ENCODE data around the gene KLRC2.
"Not testable (repeated sequence)": the region's sequence is repeated elsewhere in the genome, so short reads cannot be mapped to it uniquely, and the experiment has no call there.

Gene KLRC2

DNA sequence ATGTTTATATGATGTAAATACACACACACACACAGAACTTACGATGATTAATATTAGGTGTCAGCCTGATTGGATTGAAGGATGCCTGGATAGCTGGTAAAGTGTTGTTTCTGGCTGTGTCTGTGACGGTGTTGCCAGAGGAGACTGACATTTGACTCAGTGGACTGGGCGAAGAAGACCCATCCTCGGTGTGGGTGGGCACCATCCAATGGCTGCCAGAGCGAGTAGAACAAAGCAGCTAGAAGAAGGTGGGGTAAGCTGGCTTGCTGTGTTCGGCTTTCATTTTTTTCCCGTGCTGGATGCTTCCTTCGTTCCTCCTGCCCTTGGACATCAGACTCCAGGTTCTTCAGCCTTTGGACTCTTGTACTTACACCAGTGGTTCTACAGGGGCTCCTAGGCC lies 5.3 kb upstream of the KLRC2 start:
- H3K4me3 ChIP-seq (ENCODE audit: low read depth in 1 of 2, low read length in 2 of 2); H3K9me3 ChIP-seq (ENCODE audit: low read length); H3K27ac ChIP-seq (ENCODE audit: low read depth, low read length); H3K27me3 ChIP-seq (ENCODE audit: control insufficient read depth in 1 of 2, insufficient read depth in 2 of 2, low read length in 2 of 2); H3K9ac ChIP-seq (ENCODE audit: low read length); H3K4me1 ChIP-seq (ENCODE audit: insufficient read depth, low read length); H3K36me3 ChIP-seq (ENCODE audit: insufficient read depth, low read length): not testable (repeated sequence)

DNA sequence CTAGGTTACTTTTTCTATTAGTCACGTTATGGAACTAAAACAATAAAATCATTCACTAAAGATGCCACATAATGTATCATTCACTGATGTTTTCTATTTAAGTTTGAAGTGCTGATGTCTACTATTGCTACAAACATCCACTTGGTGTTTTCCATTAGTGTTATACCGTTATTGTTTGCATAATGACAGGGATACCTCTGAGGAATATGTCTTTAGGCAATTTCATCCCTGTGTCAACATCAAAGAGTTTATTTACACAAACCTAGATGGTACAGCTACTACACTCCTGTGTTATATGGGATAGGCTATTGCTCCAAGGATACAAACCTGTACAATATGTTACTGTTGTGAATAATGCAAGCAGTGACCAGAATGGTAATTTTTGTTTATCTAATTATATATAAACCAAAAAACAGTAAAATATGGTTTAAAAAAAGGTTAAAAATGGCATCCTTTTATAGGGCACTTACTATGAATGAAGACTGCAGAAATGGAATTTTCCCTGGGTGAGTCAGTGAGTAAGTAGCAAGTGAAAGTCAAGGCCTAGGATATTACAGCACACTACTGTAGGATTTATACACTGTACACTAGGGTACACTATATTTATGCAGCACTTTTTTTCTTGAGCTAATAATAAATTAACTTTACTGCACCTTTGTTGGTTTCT lies 3.9 kb upstream of the KLRC2 start:
- not testable (repeated sequence) for H3K27ac ChIP-seq (ENCODE audit: low read depth, low read length); H3K9me3 ChIP-seq (ENCODE audit: low read length); H3K9ac ChIP-seq (ENCODE audit: low read length); H3K27me3 ChIP-seq (ENCODE audit: control insufficient read depth in 1 of 2, insufficient read depth in 2 of 2, low read length in 2 of 2); H3K4me1 ChIP-seq (ENCODE audit: insufficient read depth, low read length); H3K4me3 ChIP-seq (ENCODE audit: low read depth in 1 of 2, low read length in 2 of 2); H3K36me3 ChIP-seq (ENCODE audit: insufficient read depth, low read length)

DNA sequence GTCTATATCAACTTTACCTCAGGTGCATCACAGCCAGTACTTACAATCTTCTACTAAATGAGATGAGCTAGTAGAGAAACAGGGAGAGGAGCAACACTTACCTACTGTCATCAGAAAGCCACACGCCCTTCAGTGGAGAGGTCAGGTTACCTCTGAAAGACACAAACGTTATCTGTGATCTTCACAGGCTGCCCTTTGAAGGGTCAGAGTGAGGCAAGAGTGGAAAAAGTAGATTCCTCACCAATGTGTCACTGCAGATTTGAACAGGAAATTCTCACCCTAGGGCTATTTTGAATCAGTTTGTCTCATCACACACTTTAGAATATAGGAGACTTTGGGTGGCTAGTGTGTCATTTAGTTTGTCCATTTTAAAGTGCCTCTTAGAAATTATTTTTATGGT lies 1.8 kb upstream of the KLRC2 start:
- not testable (repeated sequence) for H3K27me3 ChIP-seq (ENCODE audit: control insufficient read depth in 1 of 2, insufficient read depth in 2 of 2, low read length in 2 of 2); H3K36me3 ChIP-seq (ENCODE audit: insufficient read depth, low read length); H3K9me3 ChIP-seq (ENCODE audit: low read length); H3K9ac ChIP-seq (ENCODE audit: low read length); H3K4me1 ChIP-seq (ENCODE audit: insufficient read depth, low read length); H3K4me3 ChIP-seq (ENCODE audit: low read depth in 1 of 2, low read length in 2 of 2); H3K27ac ChIP-seq (ENCODE audit: low read depth, low read length)

DNA sequence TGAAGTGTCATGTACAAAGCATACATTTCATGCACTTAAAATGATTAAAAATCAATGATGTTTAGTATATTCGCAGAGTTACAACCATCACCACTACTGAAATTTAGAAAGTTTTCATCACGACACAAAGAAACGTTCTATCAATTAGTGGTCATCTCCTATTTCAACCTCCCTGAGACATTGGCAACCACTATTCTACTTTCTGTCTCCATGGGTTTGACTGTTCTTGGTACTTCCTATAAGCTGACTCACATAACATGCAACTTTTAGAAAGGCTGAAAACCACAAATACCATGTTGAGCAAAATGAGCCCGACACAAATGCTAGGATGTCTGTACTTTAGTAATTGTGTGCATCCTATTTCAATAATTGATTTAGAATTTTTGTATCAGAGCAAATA lies 5.2 kb downstream of the KLRC2 start:
- H3K4me3 ChIP-seq (ENCODE audit: low read depth in 1 of 2, low read length in 2 of 2); H3K9me3 ChIP-seq (ENCODE audit: low read length); H3K27ac ChIP-seq (ENCODE audit: low read depth, low read length); H3K4me1 ChIP-seq (ENCODE audit: insufficient read depth, low read length); H3K36me3 ChIP-seq (ENCODE audit: insufficient read depth, low read length); H3K9ac ChIP-seq (ENCODE audit: low read length); H3K27me3 ChIP-seq (ENCODE audit: control insufficient read depth in 1 of 2, insufficient read depth in 2 of 2, low read length in 2 of 2): not testable (repeated sequence)

DNA sequence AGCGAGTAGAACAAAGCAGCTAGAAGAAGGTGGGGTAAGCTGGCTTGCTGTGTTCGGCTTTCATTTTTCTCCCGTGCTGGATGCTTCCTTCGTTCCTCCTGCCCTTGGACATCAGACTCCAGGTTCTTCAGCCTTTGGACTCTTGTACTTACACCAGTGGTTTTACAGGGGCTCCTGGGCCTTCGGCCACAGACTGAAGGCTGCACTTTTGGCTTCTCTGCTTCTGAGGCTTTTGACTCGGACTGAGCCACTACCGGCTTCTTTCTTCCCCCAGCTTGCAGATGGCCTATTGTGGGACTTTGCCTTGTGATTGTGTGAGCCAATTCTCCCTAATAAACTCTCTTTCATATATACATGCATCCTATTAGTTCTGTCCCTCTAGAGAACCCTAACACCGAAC lies 9.9 kb downstream of the KLRC2 start:
- not testable (repeated sequence) for H3K27ac ChIP-seq (ENCODE audit: low read depth, low read length); H3K9ac ChIP-seq (ENCODE audit: low read length); H3K27me3 ChIP-seq (ENCODE audit: control insufficient read depth in 1 of 2, insufficient read depth in 2 of 2, low read length in 2 of 2); H3K4me1 ChIP-seq (ENCODE audit: insufficient read depth, low read length); H3K36me3 ChIP-seq (ENCODE audit: insufficient read depth, low read length); H3K4me3 ChIP-seq (ENCODE audit: low read depth in 1 of 2, low read length in 2 of 2); H3K9me3 ChIP-seq (ENCODE audit: low read length)

DNA sequence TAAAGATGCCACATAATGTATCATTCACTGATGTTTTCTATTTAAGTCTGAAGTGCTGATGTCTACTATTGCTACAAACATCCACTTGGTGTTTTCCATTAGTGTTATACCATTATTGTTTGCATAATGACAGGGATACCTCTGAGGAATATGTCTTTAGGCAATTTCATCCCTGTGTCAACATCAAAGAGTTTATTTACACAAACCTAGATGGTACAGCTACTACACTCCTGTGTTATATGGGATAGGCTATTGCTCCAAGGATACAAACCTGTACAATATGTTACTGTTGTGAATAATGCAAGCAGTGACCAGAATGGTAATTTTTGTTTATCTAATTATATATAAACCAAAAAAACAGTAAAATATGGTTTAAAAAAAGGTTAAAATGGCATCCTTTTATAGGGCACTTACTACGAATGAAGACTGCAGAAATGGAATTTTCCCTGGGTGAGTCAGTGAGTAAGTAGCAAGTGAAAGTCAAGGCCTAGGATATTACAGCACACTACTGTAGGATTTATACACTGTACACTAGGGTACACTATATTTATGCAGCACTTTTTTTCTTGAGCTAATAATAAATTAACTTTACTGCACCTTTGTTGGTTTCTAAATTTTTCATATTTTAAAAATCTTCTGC lies 11.4 kb downstream of the KLRC2 start:
- H3K36me3 ChIP-seq (ENCODE audit: insufficient read depth, low read length); H3K27me3 ChIP-seq (ENCODE audit: control insufficient read depth in 1 of 2, insufficient read depth in 2 of 2, low read length in 2 of 2); H3K27ac ChIP-seq (ENCODE audit: low read depth, low read length); H3K9ac ChIP-seq (ENCODE audit: low read length); H3K9me3 ChIP-seq (ENCODE audit: low read length); H3K4me1 ChIP-seq (ENCODE audit: insufficient read depth, low read length); H3K4me3 ChIP-seq (ENCODE audit: low read depth in 1 of 2, low read length in 2 of 2): not testable (repeated sequence)

DNA sequence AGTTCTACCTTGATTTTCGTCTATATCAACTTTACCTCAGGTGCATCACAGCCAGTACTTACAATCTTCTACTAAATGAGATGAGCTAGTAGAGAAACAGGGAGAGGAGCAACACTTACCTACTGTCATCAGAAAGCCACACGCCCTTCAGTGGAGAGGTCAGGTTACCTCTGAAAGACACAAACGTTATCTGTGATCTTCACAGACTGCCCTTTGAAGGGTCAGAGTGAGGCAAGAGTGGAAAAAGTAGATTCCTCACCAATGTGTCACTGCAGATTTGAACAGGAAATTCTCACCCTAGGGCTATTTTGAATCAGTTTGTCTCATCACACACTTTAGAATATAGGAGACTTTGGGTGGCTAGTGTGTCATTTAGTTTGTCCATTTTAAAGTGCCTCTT lies 13.7 kb downstream of the KLRC2 start:
- H3K27ac ChIP-seq (ENCODE audit: low read depth, low read length); H3K4me1 ChIP-seq (ENCODE audit: insufficient read depth, low read length); H3K27me3 ChIP-seq (ENCODE audit: control insufficient read depth in 1 of 2, insufficient read depth in 2 of 2, low read length in 2 of 2); H3K9me3 ChIP-seq (ENCODE audit: low read length); H3K4me3 ChIP-seq (ENCODE audit: low read depth in 1 of 2, low read length in 2 of 2); H3K9ac ChIP-seq (ENCODE audit: low read length); H3K36me3 ChIP-seq (ENCODE audit: insufficient read depth, low read length): not testable (repeated sequence)

DNA sequence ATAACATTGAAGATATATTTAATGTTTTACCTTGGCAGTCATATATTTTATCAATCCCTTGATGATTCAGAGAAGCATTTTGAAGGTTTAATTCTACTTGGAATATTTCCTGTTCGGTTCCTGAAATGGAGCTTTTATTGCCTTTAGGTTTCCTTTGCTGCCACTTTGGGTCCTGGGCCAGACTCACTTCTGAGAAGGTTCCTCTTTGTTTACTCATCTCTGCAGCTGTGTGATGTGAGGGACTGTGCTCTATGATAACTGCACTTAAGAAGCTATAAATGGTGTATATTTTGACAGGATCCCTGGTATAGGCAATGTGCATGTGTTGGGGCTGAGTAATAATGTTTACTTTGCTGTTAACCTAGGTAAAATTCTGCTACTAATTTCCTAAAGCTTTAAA lies 15.5 kb downstream of the KLRC2 start, which contains the start of gene KLRC3:
TSS of gene KLRC3 (minus strand) at position 262 of the 400 bp plus-strand sequence. CDS start at position 217, 45 bp downstream.
- H3K27me3 ChIP-seq (ENCODE audit: control insufficient read depth in 1 of 2, insufficient read depth in 2 of 2, low read length in 2 of 2); H3K36me3 ChIP-seq (ENCODE audit: insufficient read depth, low read length); H3K4me1 ChIP-seq (ENCODE audit: insufficient read depth, low read length); H3K9ac ChIP-seq (ENCODE audit: low read length); H3K9me3 ChIP-seq (ENCODE audit: low read length); H3K27ac ChIP-seq (ENCODE audit: low read depth, low read length); H3K4me3 ChIP-seq (ENCODE audit: low read depth in 1 of 2, low read length in 2 of 2): not testable (repeated sequence)

DNA sequence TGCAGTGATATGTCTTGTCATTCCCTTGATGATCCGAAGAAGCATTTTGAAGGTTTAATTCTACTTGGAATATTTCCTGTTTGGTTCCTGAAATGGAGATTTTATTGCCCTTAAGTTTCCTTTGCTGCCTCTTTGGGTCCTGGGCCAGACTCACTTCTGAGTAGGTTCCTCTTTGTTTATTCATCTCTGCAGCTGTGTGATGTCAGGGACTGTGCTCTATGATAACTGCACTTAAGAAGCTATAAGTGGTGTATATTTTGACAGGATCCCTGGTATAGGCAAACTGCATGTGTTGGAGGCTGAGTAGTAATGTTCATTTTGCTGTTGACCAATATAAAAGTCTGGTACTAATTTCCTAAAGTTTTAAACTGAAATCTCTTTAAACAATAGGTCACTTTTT lies 26.4 kb downstream of the KLRC2 start, which contains the start of gene KLRC4:
TSS of gene KLRC4 (minus strand) at position 366 of the 400 bp plus-strand sequence. CDS start at position 184, 182 bp downstream.
- H3K27me3 ChIP-seq (ENCODE audit: control insufficient read depth in 1 of 2, insufficient read depth in 2 of 2, low read length in 2 of 2) = no peaks in the 10 kb centered on the region
- no peaks in the 10 kb centered on the region for H3K4me1 ChIP-seq (ENCODE audit: insufficient read depth, low read length)
- no peaks in the 10 kb centered on the region for H3K36me3 ChIP-seq (ENCODE audit: insufficient read depth, low read length)
- H3K4me3 ChIP-seq (ENCODE audit: low read depth in 1 of 2, low read length in 2 of 2) = no peak within 1 kb of the TSS
- H3K27ac ChIP-seq (ENCODE audit: low read depth, low read length) = no peak within 1 kb of the TSS
- H3K9ac ChIP-seq (ENCODE audit: low read length) = no peak within 1 kb of the TSS
- H3K9me3 ChIP-seq (ENCODE audit: low read length) = no peaks in the 10 kb centered on the region

DNA sequence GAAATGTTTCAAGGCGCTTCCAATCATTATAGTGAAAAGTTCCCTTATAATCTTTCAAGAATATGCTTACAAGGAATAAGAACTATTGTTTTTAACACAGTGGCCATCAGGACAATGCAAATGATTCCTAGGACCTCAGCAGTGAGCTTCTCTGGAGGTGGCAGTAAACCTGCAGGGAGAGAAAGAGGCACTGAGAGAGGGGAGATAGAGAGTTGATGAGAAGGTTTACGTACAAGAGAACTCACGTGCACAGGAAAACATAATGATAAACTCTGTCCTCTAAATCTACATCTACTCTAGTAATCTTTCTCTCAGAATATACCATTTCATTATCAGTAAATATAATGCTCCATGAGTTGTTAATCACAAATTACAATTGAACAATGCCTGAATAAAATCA lies 27.0 kb downstream of the KLRC2 start:
- Histone ChIP-seq H3K27me3 (ENCODE audit: control insufficient read depth in 1 of 2, insufficient read depth in 2 of 2, low read length in 2 of 2) (no peaks in the 10 kb centered on the region), H3K27ac (ENCODE audit: low read depth, low read length) (no peak overlapping the region), H3K4me1 (ENCODE audit: insufficient read depth, low read length) (no peaks in the 10 kb centered on the region), H3K9ac (ENCODE audit: low read length) (no peak overlapping the region), H3K9me3 (ENCODE audit: low read length) (no peaks in the 10 kb centered on the region), H3K36me3 (ENCODE audit: insufficient read depth, low read length) (no peaks in the 10 kb centered on the region), H3K4me3 (ENCODE audit: low read depth in 1 of 2, low read length in 2 of 2) (no peak overlapping the region)

DNA sequence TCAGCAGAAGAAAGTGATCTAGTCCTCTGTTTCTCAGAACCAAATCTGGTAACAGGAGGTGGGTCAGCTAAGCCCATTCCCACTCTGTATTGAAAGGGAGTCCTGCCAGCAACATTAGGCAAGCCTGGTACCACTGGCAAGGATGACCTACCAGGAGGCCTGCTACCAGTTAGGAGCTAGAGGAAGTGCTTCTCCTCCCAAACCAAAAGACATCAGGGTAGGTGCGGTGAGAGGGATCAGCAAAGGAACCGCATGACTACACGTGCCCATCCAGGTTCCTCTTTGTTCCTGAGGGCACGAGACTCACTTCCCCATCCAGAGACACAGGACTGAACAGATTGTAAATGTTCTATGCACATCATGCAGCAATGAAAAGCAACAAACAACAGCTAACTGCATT lies 29.1 kb downstream of the KLRC2 start:
- no peak overlapping the region for H3K27ac ChIP-seq (ENCODE audit: low read depth, low read length)
- no peaks in the 10 kb centered on the region for H3K27me3 ChIP-seq (ENCODE audit: control insufficient read depth in 1 of 2, insufficient read depth in 2 of 2, low read length in 2 of 2)
- H3K4me3 ChIP-seq (ENCODE audit: low read depth in 1 of 2, low read length in 2 of 2) = no peak overlapping the region
- H3K36me3 ChIP-seq (ENCODE audit: insufficient read depth, low read length) = no peaks in the 10 kb centered on the region
- no peaks in the 10 kb centered on the region for H3K9me3 ChIP-seq (ENCODE audit: low read length)
- no peaks in the 10 kb centered on the region for H3K4me1 ChIP-seq (ENCODE audit: insufficient read depth, low read length)
- no peak overlapping the region for H3K9ac ChIP-seq (ENCODE audit: low read length)

DNA sequence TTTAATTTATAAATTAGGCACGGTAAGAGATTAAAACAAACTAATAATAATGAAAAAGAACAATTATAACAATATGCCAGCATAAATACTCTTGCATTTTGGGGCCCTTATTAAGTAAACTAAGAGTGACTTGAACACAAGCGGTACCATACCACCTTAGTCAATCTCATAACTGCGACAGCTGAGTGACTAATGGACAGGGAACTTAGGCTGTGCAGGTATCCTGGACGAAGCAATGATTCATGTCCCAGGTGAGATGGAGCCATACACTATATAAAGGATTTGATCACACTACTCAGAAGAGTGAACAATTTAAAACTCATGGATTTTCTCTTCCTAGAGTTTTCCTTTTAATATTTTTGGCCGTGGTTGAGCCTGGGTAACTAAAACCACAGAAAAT lies 30.5 kb downstream of the KLRC2 start:
- Histone ChIP-seq H3K27ac (ENCODE audit: low read depth, low read length) (no peak overlapping the region), H3K36me3 (ENCODE audit: insufficient read depth, low read length) (no peaks in the 10 kb centered on the region), H3K4me3 (ENCODE audit: low read depth in 1 of 2, low read length in 2 of 2) (no peak overlapping the region)

More for the DNA sequence above, 30.5 kb downstream of the KLRC2 start:
- Histone ChIP-seq H3K4me1 (ENCODE audit: insufficient read depth, low read length) (no peaks in the 10 kb centered on the region), H3K9me3 (ENCODE audit: low read length) (no peaks in the 10 kb centered on the region), H3K9ac (ENCODE audit: low read length) (no peak overlapping the region), H3K27me3 (ENCODE audit: control insufficient read depth in 1 of 2, insufficient read depth in 2 of 2, low read length in 2 of 2) (no peaks in the 10 kb centered on the region)
